Measurements from ENCODE around the gene ARNT2. TPM values are rescaled to one million over a fixed set of nuclear protein-coding genes. Genes with fewer than 3 reads are reported as not detected.

The ARNT2 gene
- total and polyA plus RNA-seq, 8 donors = 0.58 to 27.4 (median 1.6) TPM

DNA sequence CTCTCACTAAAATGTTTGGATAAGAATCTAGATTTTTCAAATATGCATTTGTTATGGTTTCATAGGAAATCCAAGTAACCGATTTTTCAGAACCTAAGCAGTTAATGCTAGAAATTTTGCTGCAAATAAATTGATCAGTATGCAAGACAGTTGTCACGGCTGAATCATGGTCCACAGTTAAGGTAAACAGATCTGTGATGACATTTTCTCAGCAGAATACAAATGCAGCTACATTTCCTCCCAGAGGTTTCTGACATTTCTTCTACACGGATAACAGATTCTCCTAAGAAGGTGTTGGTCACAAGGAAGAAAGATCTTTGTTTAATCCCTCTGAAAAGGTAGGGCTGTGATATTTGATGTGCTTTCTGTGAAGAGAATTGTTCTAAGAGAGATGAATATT, 36.9 kb downstream of the ARNT2 start:
- Histone ChIP-seq H3K9me3 (no peaks in the 10 kb centered on the region), H3K36me3 (no peaks in the 10 kb centered on the region), H3K4me1 (peaks cover 0 to 8% (median 0%) of the 10 kb centered on the region in 4 donors), H3K27me3 (no peaks in the 10 kb centered on the region), H3K4me3 (no peak overlapping the region), H3K27ac (no peak overlapping the region)
- TF ChIP-seq EP300 (IDR thresholded peaks at IDR 0.05) (no peak), POLR2A (IDR thresholded peaks at IDR 0.05) (no peak), POLR2AphosphoS5 (IDR thresholded peaks at IDR 0.05) (no peak)
- TF ChIP-seq, protein P1, sequence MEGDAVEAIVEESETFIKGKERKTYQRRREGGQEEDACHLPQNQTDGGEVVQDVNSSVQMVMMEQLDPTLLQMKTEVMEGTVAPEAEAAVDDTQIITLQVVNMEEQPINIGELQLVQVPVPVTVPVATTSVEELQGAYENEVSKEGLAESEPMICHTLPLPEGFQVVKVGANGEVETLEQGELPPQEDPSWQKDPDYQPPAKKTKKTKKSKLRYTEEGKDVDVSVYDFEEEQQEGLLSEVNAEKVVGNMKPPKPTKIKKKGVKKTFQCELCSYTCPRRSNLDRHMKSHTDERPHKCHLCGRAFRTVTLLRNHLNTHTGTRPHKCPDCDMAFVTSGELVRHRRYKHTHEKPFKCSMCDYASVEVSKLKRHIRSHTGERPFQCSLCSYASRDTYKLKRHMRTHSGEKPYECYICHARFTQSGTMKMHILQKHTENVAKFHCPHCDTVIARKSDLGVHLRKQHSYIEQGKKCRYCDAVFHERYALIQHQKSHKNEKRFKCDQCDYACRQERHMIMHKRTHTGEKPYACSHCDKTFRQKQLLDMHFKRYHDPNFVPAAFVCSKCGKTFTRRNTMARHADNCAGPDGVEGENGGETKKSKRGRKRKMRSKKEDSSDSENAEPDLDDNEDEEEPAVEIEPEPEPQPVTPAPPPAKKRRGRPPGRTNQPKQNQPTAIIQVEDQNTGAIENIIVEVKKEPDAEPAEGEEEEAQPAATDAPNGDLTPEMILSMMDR (IDR thresholded peaks at IDR 0.05) = no peak
- no peak for DNase-seq
- WGBS, 5 donors = 61 to 77% (median 69%) methylated on average over 3 of the region's 3 CpGs
- intact Hi-C loops (cut with DNase I; ENCODE audit: low total_unique reads) = no loop called here

DNA sequence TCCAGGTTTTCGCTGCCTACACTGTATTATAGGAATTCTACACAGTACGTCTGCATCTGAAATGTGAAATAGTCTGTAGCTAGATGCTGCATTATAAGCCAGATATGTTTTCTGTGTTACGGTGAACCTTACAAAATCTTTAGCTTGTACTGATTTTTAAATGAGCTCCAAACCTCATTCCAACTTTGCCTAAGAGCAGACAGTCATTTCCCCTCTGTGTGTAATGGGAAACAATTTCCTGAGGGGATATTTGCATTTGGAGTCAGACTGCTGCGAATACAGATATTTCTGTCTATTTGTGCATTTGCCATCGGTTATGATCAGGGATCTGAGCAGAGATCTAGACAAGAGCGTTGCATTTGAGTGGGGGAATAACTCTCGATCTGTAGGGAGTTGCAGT, 37.5 kb downstream of the ARNT2 start:
- Histone ChIP-seq H3K4me1 (peaks cover 0 to 8% (median 0%) of the 10 kb centered on the region in 4 donors), H3K27me3 (no peaks in the 10 kb centered on the region), H3K4me3 (no peak overlapping the region), H3K27ac (no peak overlapping the region), H3K36me3 (no peaks in the 10 kb centered on the region), H3K9me3 (no peaks in the 10 kb centered on the region)
- 79 to 89% (median 87%) methylated on average over 7 of the region's 7 CpGs for WGBS, 5 donors
- intact Hi-C loops (cut with DNase I; ENCODE audit: low total_unique reads) = no loop called here
- TF ChIP-seq, protein P1 (IDR thresholded peaks at IDR 0.05) = no peak
- TF ChIP-seq POLR2A (IDR thresholded peaks at IDR 0.05) (no peak), EP300 (IDR thresholded peaks at IDR 0.05) (no peak), POLR2AphosphoS5 (IDR thresholded peaks at IDR 0.05) (no peak)
- DNase-seq = no peak

DNA sequence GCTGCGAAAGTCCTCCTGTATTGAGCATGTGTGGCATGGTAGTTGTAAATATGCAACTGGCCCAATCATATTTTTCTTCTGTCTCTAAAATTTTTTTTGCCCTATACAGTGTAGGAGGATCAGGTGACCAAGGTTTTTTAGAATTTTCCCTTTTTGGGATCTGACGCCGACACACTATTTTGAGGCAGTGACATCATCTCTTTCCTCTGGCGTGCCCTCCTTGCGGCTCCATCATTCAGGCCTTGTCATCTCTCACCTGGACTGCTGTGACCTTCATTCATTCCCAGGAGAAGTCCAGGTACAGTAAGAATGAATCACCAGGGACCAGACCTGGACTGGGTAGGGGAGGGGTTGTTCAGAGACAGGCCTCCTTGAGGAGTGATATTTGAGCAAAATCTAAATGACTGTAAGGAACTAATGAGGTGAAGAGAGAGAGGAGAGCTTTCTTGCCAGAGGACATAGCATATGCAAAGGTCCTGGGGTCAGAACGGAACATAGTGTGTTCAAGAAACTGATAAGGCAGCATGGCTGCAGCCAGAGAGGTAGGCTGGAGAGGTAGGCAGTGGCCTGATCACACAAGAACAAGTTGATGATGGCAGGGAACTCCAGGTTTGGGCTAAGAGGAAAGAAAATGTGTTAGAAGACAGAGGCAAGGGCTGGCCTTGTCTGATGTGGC, 38.7 kb downstream of the ARNT2 start:
- H3K9me3 ChIP-seq = no peaks in the 10 kb centered on the region
- H3K4me1 ChIP-seq = no peaks in the 10 kb centered on the region
- DNase-seq = no peak
- intact Hi-C loops (cut with DNase I; ENCODE audit: low total_unique reads) = no loop called here
- TF ChIP-seq POLR2AphosphoS5 (IDR thresholded peaks at IDR 0.05) (no peak), EP300 (IDR thresholded peaks at IDR 0.05) (no peak), POLR2A (IDR thresholded peaks at IDR 0.05) (no peak)
- TF ChIP-seq, protein P1 (IDR thresholded peaks at IDR 0.05) = no peak
- H3K27me3 ChIP-seq = no peaks in the 10 kb centered on the region
- no peak overlapping the region for H3K27ac ChIP-seq
- H3K36me3 ChIP-seq = no peaks in the 10 kb centered on the region
- no peak overlapping the region for H3K4me3 ChIP-seq
- 89 to 96% (median 93%) methylated on average over 6 of the region's 6 CpGs for WGBS, 5 donors

DNA sequence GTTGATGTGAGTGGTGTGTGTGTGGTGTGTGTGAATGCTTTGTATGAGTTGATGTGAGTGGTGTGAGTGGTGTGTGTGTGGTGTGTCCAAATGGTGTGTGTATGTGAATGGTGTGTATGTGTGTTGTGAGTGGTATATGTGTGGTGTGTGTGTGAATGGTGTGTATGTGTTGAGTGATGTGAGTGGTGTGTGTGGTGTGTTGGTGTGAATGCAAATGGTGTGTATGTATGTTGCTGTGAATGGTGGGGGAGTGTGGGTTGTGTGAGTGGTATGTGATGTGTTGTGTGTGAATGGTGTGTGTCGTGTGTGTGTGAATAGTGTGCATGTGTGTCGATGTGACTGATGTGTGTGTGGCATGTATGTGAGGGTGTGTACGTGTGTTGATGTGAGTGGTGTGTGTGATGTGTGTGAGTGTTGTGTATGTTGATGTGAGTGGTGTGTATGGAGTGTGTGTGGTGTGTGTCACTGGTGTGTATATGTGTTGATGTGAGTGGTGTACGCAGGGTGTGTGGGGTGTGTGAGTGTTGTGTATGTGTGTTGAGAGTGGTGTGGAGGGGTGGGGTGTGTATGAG, 40.6 kb downstream of the ARNT2 start:
- no peak overlapping the region for H3K27ac ChIP-seq
- no peaks in the 10 kb centered on the region for H3K27me3 ChIP-seq
- no peaks in the 10 kb centered on the region for H3K9me3 ChIP-seq
- WGBS, 5 donors = 94 to 99% (median 97%) methylated on average over 4 of the region's 4 CpGs
- DNase-seq = no peak
- H3K36me3 ChIP-seq = no peaks in the 10 kb centered on the region
- H3K4me1 ChIP-seq = no peaks in the 10 kb centered on the region
- intact Hi-C loops (cut with DNase I; ENCODE audit: low total_unique reads) = no loop called here
- H3K4me3 ChIP-seq = no peak overlapping the region
- TF ChIP-seq POLR2AphosphoS5 (IDR thresholded peaks at IDR 0.05) (no peak), EP300 (IDR thresholded peaks at IDR 0.05) (no peak), POLR2A (IDR thresholded peaks at IDR 0.05) (no peak)
